PFSK-1 (cell line): Measurements from ENCODE around the gene CAND2.

Experiments used
- FOXP2 ChIP-seq: optimal IDR thresholded peaks from 2 replicates; pipeline ENCODE3; 2011; ENCODE audit warnings: borderline replicate concordance, control low read depth, inconsistent platforms; ENCODE audit not compliant: insufficient read depth; ENCODE audit errors: extremely low read length, extremely low read depth
- POLR2AphosphoS5 ChIP-seq: IDR thresholded peaks from 2 replicates; pipeline ENCODE4 v1.6.1; 2012; ENCODE audit warnings: low read depth, mild to moderate bottlenecking, control low read depth, low read length, moderate library complexity
- SIN3A ChIP-seq: IDR thresholded peaks from 2 replicates; pipeline ENCODE4 v1.6.1; 2012; ENCODE audit warnings: mild to moderate bottlenecking, low read length, moderate library complexity, borderline replicate concordance; ENCODE audit not compliant: insufficient read depth
- TAF1 ChIP-seq: IDR thresholded peaks from 2 replicates; pipeline ENCODE4 v1.6.1; 2012; ENCODE audit warnings: low read length, control low read depth, borderline replicate concordance; ENCODE audit not compliant: insufficient read depth
- TF ChIP-seq, protein P1 (sequence below), 2 experiments: IDR thresholded peaks; 2 replicates each; pipeline versions ENCODE4 v1.6.1 to v1.8.0; 2011 to 2012; ENCODE audit warnings: low read depth in 2 of 2, low read length in 2 of 2, control low read depth in 1 of 2, inconsistent platforms in 1 of 2, mild to moderate bottlenecking in 1 of 2, moderate library complexity in 1 of 2; ENCODE audit not compliant: insufficient read depth in 1 of 2

The CAND2 gene

DNA sequence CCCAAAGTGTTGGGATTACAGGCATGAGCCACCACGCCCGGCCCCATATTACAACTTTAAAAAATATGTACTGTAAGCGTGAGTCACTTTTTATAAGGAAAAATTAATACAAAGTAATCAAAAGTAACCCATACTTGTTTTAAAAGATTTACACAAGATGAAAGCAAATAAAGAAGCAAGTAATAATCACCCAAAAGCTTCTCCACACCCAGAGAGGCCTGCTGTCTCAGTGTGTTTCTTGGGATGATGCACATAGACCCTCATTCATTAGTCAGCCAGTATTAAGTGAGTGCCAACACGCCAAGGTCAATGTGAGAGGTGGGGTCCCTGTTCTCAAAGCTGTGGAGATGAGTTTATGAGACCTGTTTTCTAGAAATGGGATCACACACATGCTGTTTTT lies 32.9 kb downstream of the CAND2 start:
- TF ChIP-seq FOXP2 (no peak), SIN3A (no peak)
- TF ChIP-seq, protein P1, sequence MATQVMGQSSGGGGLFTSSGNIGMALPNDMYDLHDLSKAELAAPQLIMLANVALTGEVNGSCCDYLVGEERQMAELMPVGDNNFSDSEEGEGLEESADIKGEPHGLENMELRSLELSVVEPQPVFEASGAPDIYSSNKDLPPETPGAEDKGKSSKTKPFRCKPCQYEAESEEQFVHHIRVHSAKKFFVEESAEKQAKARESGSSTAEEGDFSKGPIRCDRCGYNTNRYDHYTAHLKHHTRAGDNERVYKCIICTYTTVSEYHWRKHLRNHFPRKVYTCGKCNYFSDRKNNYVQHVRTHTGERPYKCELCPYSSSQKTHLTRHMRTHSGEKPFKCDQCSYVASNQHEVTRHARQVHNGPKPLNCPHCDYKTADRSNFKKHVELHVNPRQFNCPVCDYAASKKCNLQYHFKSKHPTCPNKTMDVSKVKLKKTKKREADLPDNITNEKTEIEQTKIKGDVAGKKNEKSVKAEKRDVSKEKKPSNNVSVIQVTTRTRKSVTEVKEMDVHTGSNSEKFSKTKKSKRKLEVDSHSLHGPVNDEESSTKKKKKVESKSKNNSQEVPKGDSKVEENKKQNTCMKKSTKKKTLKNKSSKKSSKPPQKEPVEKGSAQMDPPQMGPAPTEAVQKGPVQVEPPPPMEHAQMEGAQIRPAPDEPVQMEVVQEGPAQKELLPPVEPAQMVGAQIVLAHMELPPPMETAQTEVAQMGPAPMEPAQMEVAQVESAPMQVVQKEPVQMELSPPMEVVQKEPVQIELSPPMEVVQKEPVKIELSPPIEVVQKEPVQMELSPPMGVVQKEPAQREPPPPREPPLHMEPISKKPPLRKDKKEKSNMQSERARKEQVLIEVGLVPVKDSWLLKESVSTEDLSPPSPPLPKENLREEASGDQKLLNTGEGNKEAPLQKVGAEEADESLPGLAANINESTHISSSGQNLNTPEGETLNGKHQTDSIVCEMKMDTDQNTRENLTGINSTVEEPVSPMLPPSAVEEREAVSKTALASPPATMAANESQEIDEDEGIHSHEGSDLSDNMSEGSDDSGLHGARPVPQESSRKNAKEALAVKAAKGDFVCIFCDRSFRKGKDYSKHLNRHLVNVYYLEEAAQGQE (IDR thresholded peaks at IDR 0.05; ENCODE audit: insufficient read depth in 1 of 2, low read depth in 2 of 2, low read length in 2 of 2): no peak

DNA sequence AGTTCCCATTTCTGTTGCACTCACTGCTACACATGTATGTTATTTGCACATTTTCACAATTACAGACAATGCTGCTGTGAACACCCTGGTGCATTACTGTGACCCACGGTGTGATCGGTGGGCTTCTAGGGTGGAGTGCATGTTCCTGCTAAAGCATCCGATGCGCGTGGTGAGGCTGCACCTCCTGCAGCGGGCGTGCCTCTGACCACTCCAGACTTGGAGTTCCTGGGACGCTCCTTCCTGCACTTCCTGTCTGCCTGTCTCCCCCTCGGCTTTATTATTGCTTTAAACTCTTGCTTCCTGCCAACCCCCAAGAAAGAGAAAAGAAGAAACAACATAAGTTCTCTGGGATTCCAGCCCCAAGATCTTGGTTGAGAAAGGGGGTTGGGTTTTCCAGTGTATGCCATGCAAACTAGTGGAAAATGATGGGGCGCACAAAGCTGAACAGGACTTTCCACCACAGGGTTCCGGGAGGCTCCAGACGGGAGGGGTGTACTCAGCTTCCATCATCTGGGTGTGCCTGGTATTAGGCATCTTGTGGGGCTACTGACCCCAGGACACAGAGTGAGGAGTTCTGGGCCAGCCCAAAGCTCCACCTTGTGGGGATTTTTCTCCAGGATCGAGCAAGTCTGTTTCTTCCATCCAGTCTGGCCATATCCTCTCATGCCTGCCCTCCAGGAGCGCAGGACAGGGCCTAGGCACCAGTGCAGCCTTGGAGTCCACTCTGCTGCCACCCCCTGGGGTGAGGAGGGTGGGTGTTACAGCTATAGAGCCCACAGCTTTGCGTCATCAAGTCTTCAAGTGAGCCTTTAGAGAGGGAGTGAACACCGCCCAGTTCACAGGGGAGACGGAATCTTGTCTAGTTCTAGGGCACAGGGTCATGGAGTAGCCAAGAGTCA lies 33.7 kb downstream of the CAND2 start:
- no peak for TF ChIP-seq SIN3A
- TF ChIP-seq, protein P1 (IDR thresholded peaks at IDR 0.05; ENCODE audit: insufficient read depth in 1 of 2, low read depth in 2 of 2, low read length in 2 of 2): no peak

DNA sequence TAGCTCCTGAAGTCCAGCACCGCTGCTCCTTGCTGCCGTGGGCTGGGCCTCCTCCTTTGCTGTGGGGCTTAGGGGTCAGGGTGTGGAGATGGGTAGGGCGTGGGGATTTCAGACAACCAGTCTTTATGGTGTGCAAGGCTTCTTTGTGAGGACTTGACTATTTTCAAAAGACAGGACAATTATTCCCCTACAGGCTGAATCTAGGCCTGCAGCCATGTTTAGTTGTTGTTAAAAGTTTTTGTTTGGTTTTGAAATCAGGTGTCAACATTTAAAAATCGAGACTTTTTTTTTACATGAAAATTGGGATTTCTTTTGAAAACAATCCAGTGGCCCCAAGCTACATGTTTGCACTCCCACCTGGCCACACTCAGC lies 34.3 kb downstream of the CAND2 start:
- TF ChIP-seq POLR2AphosphoS5 (no peak), TAF1 (no peak), FOXP2 (no peak), SIN3A (no peak)
- TF ChIP-seq, protein P1 (IDR thresholded peaks at IDR 0.05; ENCODE audit: insufficient read depth in 1 of 2, low read depth in 2 of 2, low read length in 2 of 2): no peak

DNA sequence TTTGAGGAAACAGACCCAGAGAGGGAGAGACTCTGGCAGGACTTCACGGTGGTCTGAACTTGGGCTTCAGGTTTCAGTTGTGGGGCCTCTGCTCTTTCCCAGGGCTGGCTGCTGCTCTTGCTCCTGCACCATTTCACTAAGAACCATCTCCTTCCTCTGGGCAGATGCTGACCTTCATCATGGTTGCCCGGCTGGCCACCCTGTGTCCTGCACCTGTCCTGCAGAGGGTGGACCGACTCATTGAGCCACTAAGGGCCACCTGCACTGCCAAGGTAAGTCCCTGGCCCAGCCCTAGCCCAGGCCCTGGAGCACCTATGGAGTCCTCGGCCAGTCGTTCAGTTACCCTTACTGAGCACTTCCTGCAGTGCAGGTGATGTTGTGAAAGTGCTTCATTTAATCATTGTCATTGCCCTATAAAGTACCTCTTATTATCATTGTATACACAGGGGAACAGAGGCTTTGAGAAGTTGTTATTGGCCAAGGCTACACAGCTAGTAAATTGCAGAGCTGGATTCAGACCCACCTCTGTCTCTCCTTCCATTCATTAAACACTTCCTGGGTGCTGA lies 34.9 kb downstream of the CAND2 start:
- no peak for TF ChIP-seq TAF1
- no peak for TF ChIP-seq POLR2AphosphoS5
- TF ChIP-seq FOXP2: no peak
- TF ChIP-seq, protein P1 (IDR thresholded peaks at IDR 0.05; ENCODE audit: insufficient read depth in 1 of 2, low read depth in 2 of 2, low read length in 2 of 2): no peak
- no peak for TF ChIP-seq SIN3A
